GM23248 (cell line): ENCODE results near the gene TAF11L14. TPM values are rescaled to one million over a fixed set of nuclear protein-coding genes. Genes with fewer than 3 reads are reported as not detected.
"Not testable (repeated sequence)": the region's sequence is repeated elsewhere in the genome, so short reads cannot be mapped to it uniquely, and the experiment has no call there.

Experiments used
- DNase-seq: peaks from one replicate; pipeline ENCODE4 v3.0.0-alpha.2; 2015
- H2AFZ ChIP-seq: fragments of 200-600 bp; sonication (generic); 2 replicates; pipeline ENCODE4 v1.6.1; 2016; ENCODE audit warnings: antibody characterized with exemption
- H3F3A ChIP-seq: fragments of 200-600 bp; sonication (generic); 2 replicates; pipeline ENCODE4 v1.6.1; 2016; ENCODE audit warnings: mild to moderate bottlenecking, antibody characterized with exemption, mixed run types; ENCODE audit not compliant: insufficient read depth
- H3K27ac ChIP-seq: fragments of 200-600 bp; sonication (generic); 2 replicates; pipeline ENCODE4 v1.5.1; 2016; ENCODE audit warnings: mild to moderate bottlenecking
- H3K27me3 ChIP-seq: fragments of 200-600 bp; sonication (generic); replicated peaks from 2 replicates; pipeline ENCODE4 v1.6.1; 2016; ENCODE audit warnings: mild to moderate bottlenecking; ENCODE audit not compliant: insufficient read depth
- H3K36me3 ChIP-seq: fragments of 200-600 bp; sonication (generic); 2 replicates; pipeline ENCODE4 v1.6.1; 2016; ENCODE audit warnings: low read depth, mild to moderate bottlenecking
- H3K4me1 ChIP-seq: fragments of 200-600 bp; sonication (generic); 2 replicates; pipeline ENCODE4 v1.6.1; 2016; ENCODE audit warnings: mild to moderate bottlenecking; ENCODE audit not compliant: insufficient read depth
- H3K4me2 ChIP-seq: fragments of 200-600 bp; sonication (generic); one replicate; pipeline ENCODE4 v1.6.1; 2016; ENCODE audit warnings: mild to moderate bottlenecking; ENCODE audit not compliant: unreplicated experiment
- H3K4me3 ChIP-seq: fragments of 200-600 bp; sonication (generic); 2 replicates; pipeline ENCODE4 v1.5.1; 2016; ENCODE audit warnings: mild to moderate bottlenecking
- H3K79me2 ChIP-seq: fragments of 200-600 bp; sonication (generic); 2 replicates; pipeline ENCODE4 v1.6.1; 2016; ENCODE audit warnings: mild to moderate bottlenecking; ENCODE audit not compliant: insufficient read depth
- H3K9ac ChIP-seq: fragments of 200-600 bp; sonication (generic); 2 replicates; pipeline ENCODE4 v1.6.1; 2016; ENCODE audit warnings: mild to moderate bottlenecking
- H3K9me2 ChIP-seq: fragments of 200-600 bp; sonication (generic); 2 replicates; pipeline ENCODE4 v1.6.1; 2016; ENCODE audit warnings: mixed run types, mild to moderate bottlenecking, moderate library complexity; ENCODE audit not compliant: insufficient read depth
- H3K9me3 ChIP-seq: fragments of 200-600 bp; sonication (generic); one replicate; pipeline ENCODE4 v1.6.1; 2017; ENCODE audit warnings: low read depth
- H4K20me1 ChIP-seq: fragments of 200-600 bp; sonication (generic); 2 replicates; pipeline ENCODE4 v1.6.0; 2016; ENCODE audit not compliant: insufficient read depth
- EZH2 ChIP-seq: fragments of 200-600 bp; sonication (generic); IDR thresholded peaks from 2 replicates; pipeline ENCODE4 v1.6.1; 2018; ENCODE audit warnings: antibody characterized with exemption, mild to moderate bottlenecking; ENCODE audit not compliant: insufficient read depth, poor library complexity, severe bottlenecking
- EZH2phosphoT487 ChIP-seq: fragments of 200-600 bp; sonication (generic); IDR thresholded peaks from 2 replicates; pipeline ENCODE4 v1.6.1; 2018; ENCODE audit warnings: antibody characterized with exemption, moderate library complexity, mild to moderate bottlenecking, low read depth; ENCODE audit not compliant: insufficient read depth
- WGBS, 2 experiments: methylation state at CpG; one replicate each; pipeline ENCODE4 v1.1.6; 2015 to 2017; ENCODE audit warnings: low lambda C conversion rate in 2 of 2, low coverage in 1 of 2; ENCODE audit errors: missing lambda C conversion rate in 2 of 2; 5-methylcytosine and 5-hydroxymethylcytosine counted together
- in situ Hi-C: fragments of 300-500 bp; cut with MboI; formaldehyde crosslinking; loops from 2 replicates; pipeline ENCODE4 v1.15.0; 2020
- polyA plus RNA-seq: library from polyadenylated mRNA; unstranded; fragments of >200 nt; fragmentation: Nextera tagmentation; extraction: Ambion mirVana; gene quantifications from 2 replicates; pipeline ENCODE4 v1.2.1, GENCODE V29; 2016
- total RNA-seq: library from RNA; depleted of rRNA; stranded (reverse); fragments of >200 nt; shearing (Covaris generic); gene quantifications from 2 replicates; pipeline ENCODE4 v1.2.3, GENCODE V29; 2014; rRNA removed

The TAF11L14 gene
- total RNA-seq (not detected in 2 replicates), polyA plus RNA-seq (not detected in 2 replicates)

DNA sequence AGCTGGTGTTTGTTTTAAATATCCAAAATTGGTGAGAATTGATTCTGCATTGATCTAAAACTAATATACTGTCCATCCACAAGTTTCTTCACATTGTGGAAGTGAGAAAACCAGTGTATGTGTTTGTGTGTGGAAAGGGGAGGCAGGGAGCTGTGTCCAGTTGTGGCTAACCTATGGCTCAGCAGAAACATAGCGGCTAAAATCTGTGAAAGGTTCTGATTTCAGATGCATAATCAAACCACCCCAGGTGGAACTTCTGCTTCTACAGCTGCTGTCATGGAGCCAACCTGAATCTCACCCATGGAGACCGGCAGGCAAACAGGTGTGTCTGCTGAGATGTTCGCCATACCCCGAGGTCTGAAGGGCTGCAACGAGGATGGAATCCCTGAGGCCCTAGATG is at the start of gene TAF11L14:
TAF11L14 (plus strand) TSS at position 301 of the 400 bp plus-strand sequence.
- Histone ChIP-seq H2AFZ (no peak within 1 kb of the TSS), H3K27ac (no peak within 1 kb of the TSS), H3K4me1 (no peaks in the 10 kb centered on the region), H3K9ac (no peak within 1 kb of the TSS), H4K20me1 (no peaks in the 10 kb centered on the region), H3K36me3 (no peaks in the 10 kb centered on the region), H3K9me3 (no peaks in the 10 kb centered on the region), H3K9me2 (no peaks in the 10 kb centered on the region), H3K79me2 (no peaks in the 10 kb centered on the region), H3K4me2 (no peak within 1 kb of the TSS), H3F3A (no peaks in the 10 kb centered on the region), H3K27me3 (no peaks in the 10 kb centered on the region), H3K4me3 (no peak within 1 kb of the TSS)
- 34 to 42% methylated on average over 5 of the region's 5 CpGs for WGBS, 2 experiments
- DNase-seq: no peak
- no peak for TF ChIP-seq EZH2
- TF ChIP-seq EZH2phosphoT487: no peak
- in situ Hi-C loops: no loop called here

DNA sequence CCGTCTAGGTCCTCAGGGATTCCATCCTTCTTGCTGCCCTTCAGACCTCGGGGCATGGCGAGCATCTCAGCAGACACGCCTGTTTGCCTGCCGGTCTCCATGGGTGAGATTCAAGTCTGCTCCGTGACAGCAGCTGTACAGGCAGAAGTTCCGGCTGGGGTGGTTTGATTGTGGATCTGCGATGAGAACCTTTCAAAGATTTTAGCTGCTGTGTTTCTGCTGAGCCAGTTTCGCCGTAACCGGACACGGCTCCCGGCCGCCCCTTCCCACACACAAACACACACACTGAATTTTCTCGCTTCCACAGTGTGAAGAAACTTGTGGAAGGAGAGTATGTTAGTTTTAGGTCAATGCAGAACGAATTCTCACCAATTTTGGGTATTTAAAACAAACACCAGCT is 48.6 kb upstream of the TAF11L14 start, which contains the start of gene TAF11L7:
TAF11L7 (minus strand) TSS at position 101 of the 400 bp plus-strand sequence.
- DNase-seq, H3K9ac ChIP-seq, in situ Hi-C loops, H3K9me3 ChIP-seq, H4K20me1 ChIP-seq, H3K4me2 ChIP-seq, H3K27me3 ChIP-seq, H3F3A ChIP-seq, H2AFZ ChIP-seq, H3K9me2 ChIP-seq, H3K4me3 ChIP-seq, H3K4me1 ChIP-seq, H3K79me2 ChIP-seq, H3K27ac ChIP-seq, H3K36me3 ChIP-seq: not testable (repeated sequence)
- no CpG with 5 or more reads among the region's 16 CpGs for WGBS, 2 experiments

DNA sequence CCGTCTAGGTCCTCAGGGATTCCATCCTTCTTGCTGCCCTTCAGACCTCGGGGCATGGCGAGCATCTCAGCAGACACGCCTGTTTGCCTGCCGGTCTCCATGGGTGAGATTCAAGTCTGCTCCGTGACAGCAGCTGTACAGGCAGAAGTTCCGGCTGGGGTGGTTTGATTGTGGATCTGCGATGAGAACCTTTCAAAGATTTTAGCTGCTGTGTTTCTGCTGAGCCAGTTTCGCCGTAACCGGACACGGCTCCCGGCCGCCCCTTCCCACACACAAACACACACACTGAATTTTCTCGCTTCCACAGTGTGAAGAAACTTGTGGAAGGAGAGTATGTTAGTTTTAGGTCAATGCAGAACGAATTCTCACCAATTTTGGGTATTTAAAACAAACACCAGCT is 43.4 kb upstream of the TAF11L14 start, which contains the start of gene TAF11L8:
TAF11L8 (minus strand) TSS at position 101 of the 400 bp plus-strand sequence.
- H3K4me2 ChIP-seq, DNase-seq, in situ Hi-C loops, H3K27ac ChIP-seq, H3K27me3 ChIP-seq, H3F3A ChIP-seq, H3K4me3 ChIP-seq, H3K36me3 ChIP-seq, H3K4me1 ChIP-seq, H3K9ac ChIP-seq, H3K9me2 ChIP-seq, H3K79me2 ChIP-seq, H3K9me3 ChIP-seq, H2AFZ ChIP-seq, H4K20me1 ChIP-seq: not testable (repeated sequence)
- WGBS, 2 experiments: no CpG with 5 or more reads among the region's 16 CpGs

DNA sequence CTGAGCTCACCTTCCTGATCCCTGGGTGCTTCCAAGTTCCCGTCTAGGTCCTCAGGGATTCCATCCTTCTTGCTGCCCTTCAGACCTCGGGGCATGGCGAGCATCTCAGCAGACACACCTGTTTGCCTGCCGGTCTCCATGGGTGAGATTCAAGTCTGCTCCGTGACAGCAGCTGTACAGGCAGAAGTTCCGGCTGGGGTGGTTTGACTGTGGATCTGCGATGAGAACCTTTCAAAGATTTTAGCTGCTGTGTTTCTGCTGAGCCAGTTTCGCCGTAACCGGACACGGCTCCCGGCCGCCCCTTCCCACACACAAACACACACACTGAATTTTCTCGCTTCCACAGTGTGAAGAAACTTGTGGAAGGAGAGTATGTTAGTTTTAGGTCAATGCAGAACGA is 40.0 kb upstream of the TAF11L14 start, which contains the start of gene TAF11L9:
TAF11L9 (minus strand) TSS at position 140 of the 400 bp plus-strand sequence.
- H3K4me2 ChIP-seq, H3F3A ChIP-seq, H4K20me1 ChIP-seq, H3K9ac ChIP-seq, H3K36me3 ChIP-seq, H2AFZ ChIP-seq, H3K4me3 ChIP-seq, H3K27ac ChIP-seq, H3K79me2 ChIP-seq, H3K9me3 ChIP-seq, H3K9me2 ChIP-seq, H3K27me3 ChIP-seq, H3K4me1 ChIP-seq, in situ Hi-C loops, DNase-seq: not testable (repeated sequence)
- 58 to 63% methylated on average over 12 to 13 of the region's 15 CpGs for WGBS, 2 experiments

DNA sequence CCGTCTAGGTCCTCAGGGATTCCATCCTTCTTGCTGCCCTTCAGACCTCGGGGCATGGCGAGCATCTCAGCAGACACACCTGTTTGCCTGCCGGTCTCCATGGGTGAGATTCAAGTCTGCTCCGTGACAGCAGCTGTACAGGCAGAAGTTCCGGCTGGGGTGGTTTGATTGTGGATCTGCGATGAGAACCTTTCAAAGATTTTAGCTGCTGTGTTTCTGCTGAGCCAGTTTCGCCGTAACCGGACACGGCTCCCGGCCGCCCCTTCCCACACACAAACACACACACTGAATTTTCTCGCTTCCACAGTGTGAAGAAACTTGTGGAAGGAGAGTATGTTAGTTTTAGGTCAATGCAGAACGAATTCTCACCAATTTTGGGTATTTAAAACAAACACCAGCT is 36.5 kb upstream of the TAF11L14 start, which contains the start of gene TAF11L10:
TAF11L10 (minus strand) TSS at position 101 of the 400 bp plus-strand sequence.
- DNase-seq, H3K4me1 ChIP-seq, H2AFZ ChIP-seq, H3K4me3 ChIP-seq, H3K4me2 ChIP-seq, H4K20me1 ChIP-seq, H3K27ac ChIP-seq, H3K9me3 ChIP-seq, in situ Hi-C loops, H3K27me3 ChIP-seq, H3K9me2 ChIP-seq, H3F3A ChIP-seq, H3K79me2 ChIP-seq, H3K9ac ChIP-seq, H3K36me3 ChIP-seq: not testable (repeated sequence)
- no CpG with 5 or more reads among the region's 15 CpGs for WGBS, 2 experiments

DNA sequence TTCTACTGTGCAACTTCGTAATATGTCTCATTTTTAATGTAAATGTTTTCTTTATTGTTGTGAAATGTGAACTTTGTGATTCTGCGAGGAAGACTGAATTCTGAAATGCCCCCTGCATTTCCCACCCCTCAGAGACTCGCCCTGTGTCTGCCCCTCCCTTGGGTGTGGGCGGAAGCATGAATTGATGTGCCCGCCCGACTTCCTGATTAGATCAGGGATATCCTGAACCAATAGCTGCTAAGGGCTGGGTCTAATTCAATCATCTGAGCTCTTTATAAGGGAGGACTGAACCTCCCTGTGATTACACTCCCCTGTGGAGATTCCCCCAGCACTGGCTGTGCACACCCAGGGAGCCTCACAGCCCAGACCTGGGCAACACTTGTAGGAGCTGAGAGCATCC is 30.4 kb upstream of the TAF11L14 start, which contains the start of gene TAF11L11:
TAF11L11 (plus strand) TSS at position 304 of the 400 bp plus-strand sequence.
- H3K27me3 ChIP-seq, H3K36me3 ChIP-seq, H3K9ac ChIP-seq, H3K79me2 ChIP-seq, H3K4me1 ChIP-seq, DNase-seq, H3K4me3 ChIP-seq, H2AFZ ChIP-seq, H3F3A ChIP-seq, H3K9me3 ChIP-seq, H3K9me2 ChIP-seq, H3K4me2 ChIP-seq, H3K27ac ChIP-seq, in situ Hi-C loops, H4K20me1 ChIP-seq: not testable (repeated sequence)
- WGBS, 2 experiments: 27% methylated on average over 6 of the region's 6 CpGs
